GM21825 (cell line): ENCODE data around the gene COX7A2L.

Source experiments
- ATAC-seq: cut with Tn5 transposase; IDR thresholded peaks from one replicate; pipeline ENCODE4 v1.9.1; 2021; ENCODE audit warnings: mild to moderate bottlenecking, moderate library complexity; ENCODE audit not compliant: unreplicated experiment

COX7A2L gene

GRCh38 chr2:42321452-42322064 is 39.5 kb downstream of the COX7A2L start:
- no peak for ATAC-seq

- no peak for ATAC-seq
Observed at GRCh38 chr2:42319265-42319664, 41.8 kb downstream of the COX7A2L start.

- no peak for ATAC-seq
Observed at GRCh38 chr2:42317945-42318344, 43.1 kb downstream of the COX7A2L start.

GRCh38 chr2:42317486-42317885 is 43.5 kb downstream of the COX7A2L start:
- ATAC-seq, result no peak

DNA sequence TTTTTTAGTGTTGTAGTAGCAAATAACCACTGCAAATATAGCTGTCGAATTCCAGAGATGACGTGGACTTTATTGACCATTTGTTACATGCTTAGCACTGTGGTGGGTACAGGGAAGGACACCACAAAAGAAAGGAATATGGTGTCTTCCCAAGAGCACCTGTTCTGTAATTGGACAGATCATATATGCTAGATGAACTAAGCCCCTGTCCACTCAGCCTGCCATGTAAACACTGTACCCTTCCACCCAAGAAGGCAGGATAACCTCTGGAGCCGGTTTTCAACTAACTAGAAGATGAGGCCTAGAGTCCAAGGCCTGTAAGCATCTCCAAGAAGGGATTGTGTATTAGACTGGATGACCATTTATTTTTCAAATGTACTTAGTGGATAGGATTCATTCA is 44.1 kb downstream of the COX7A2L start:
- ATAC-seq, result no peak

DNA sequence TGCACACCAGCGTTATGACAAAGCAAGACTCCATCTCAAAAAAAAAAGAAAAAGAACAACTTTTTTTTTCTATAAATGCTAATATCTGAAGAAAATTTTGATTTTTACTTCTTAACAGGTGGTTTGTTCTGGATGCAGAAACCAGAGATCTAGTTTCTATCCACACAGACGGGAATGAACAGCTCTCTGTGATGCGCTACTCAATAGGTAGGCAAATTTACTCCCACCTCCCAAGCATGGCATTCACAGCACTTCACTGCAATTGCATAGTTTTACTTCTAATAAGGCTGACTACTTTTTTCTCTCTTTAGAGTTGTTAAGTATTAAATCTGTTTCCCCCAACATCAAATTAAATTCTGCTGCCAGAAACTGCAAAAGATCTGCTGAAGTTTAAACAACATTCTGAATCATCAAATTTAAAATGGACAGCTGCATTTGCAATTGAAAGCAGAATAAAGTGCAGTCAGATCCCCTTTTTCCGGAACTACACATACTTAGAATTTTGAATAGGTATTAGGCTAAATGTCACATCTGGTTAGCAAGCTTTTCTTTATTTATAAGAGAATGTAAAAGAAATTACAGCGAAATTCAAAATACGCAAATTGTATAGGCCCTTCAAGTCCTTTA is 45.1 kb downstream of the COX7A2L start:
- no peak for ATAC-seq

DNA sequence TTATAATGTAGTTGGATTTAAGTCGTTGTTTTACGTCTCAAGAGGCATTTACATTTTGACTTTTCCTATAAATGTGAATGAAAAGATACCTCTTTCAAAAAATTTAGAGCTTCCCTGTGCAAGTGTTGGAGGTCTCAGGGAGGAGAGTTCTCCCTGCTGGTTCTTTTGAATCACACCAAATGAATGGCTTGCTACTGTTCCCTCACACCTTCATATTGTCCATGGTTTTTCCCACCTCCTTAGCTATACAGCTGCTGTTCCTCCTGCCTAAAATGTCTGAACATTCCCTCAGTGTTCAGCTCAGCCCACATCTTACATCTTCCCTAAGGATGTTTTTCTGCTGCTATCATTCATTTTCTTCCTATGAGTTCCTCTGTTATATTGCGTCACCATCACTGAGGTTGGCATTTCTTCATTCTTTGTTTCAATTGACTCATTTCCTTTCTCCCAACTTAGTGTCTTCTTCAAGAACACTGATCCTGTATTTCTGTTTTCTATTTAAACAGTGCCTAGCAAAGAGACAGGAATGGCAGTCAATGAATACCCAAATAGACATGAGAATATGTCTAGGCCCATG is 46.0 kb downstream of the COX7A2L start:
- ATAC-seq, result no peak

GRCh38 chr2:42312106-42312505 is 48.9 kb downstream of the COX7A2L start:
- no peak for ATAC-seq

DNA sequence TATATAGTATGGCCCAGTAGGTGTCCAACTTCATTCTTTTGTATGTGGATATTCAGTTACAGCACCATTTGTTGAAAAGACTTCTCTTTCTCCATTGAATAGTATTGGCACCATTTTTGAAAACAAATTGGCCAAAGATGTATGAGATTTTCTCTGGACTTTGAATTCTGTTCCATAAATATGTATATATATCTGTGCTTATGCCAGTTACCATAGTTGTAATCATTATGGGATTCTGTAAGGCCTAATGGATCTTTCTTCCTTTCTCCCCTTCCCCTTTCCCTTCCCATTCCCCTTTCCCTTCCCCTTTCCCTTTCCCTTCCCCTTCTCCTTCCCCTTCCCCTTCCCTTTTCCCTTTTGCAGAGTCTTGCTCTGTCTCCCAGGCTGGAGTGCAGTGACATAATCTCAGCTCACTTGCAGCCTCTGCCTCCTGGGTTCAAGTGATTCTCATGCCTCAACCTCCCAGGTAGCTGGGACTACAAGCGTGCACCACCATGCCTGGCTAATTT is 51.0 kb downstream of the COX7A2L start:
- no peak for ATAC-seq

DNA sequence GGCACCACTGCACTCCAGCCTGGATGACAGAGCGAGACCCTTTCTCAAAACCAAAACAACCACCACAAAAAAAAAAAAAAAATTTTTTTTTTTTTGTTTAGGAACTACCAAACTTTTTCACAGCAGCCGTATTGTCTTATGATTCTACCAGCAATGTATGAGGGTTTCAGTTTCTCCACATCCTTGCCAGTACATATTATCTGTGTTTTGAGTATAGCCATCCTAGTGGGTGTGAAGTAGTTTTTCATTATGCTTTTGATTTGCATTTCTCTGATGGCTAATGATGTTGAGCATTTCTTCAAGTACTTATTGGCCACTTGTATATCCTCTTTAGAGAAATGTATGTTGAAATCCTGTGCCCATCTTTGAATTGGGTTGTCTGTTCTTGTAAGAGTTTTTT is 51.7 kb downstream of the COX7A2L start:
- no peak for ATAC-seq

DNA sequence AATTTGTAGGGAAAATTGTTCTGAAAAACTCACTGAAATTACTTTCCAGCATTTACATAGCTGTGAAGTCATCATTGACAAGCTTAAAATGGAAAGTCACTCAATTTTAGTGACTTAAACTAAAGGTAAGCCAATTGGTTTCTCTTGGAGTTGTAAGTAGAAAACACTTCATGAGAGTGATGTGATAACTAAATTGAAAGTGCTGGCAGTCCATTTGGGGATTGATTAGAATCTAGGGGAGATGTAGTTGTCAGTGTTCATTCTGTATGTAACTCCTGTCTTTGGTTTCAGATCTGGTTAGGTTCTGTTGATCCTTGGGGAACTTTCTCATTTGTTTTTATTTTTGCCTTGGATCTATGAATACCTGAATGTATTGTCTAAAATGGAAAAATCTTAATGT is 53.8 kb downstream of the COX7A2L start:
- ATAC-seq, result no peak

GRCh38 chr2:42304059-42304713 is 56.8 kb downstream of the COX7A2L start:
- ATAC-seq, result no peak

GRCh38 chr2:42303252-42303651 is 57.8 kb downstream of the COX7A2L start:
- ATAC-seq, result no peak

DNA sequence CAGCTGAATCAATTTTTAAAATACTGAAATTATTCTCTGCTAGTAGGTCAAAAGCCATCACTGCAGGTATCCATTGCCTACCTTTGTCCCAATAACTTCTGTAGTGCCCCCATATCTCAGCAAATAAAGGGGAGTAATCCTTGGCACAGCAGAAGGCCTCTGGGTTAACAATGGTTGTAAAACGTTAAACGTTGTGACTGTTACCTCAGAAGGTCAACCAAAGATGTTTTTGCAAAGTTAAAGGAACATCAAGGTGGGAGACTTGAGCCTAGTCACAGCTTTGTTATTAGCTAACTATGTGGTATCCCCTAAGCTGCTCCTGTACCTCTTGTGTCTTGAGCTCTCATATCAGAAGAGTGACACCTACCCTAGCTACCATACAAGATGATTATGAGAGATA is 60.5 kb downstream of the COX7A2L start:
- no peak for ATAC-seq
